CD4-positive, alpha-beta T cell treated with Interleukin-12 subunit alpha and Interleukin-12 subunit beta, for 1 hour (primary cell): ENCODE measurements around the gene UBASH3B.

ENCODE experiments used
- DNase-seq: peaks from one replicate; pipeline ENCODE4 v3.0.0-alpha.2; 2020

Gene UBASH3B

GRCh38 chr11:122758974-122759373 is 103.5 kb downstream of the UBASH3B start:
- DNase-seq = no peak

DNA sequence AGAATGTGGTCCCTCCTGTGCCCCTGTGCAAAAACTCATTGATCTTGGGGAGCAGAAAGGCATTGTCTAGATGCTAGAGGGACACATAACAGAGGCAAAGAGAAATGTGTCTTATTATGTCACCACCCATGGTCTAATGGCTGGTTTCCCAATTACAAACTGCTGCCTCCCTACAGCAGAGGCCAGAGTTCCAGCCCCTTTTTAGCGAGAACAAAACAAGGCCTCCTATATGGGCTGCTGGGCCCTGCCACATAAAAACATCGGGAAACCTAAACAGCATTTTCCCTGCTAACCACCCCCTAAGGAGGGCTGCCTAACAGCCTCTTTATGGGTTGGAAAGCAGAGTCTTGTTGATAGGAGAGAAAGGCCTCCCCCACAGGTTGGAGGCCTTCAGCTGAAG is 107.6 kb downstream of the UBASH3B start:
- DNase-seq = no peak

DNA sequence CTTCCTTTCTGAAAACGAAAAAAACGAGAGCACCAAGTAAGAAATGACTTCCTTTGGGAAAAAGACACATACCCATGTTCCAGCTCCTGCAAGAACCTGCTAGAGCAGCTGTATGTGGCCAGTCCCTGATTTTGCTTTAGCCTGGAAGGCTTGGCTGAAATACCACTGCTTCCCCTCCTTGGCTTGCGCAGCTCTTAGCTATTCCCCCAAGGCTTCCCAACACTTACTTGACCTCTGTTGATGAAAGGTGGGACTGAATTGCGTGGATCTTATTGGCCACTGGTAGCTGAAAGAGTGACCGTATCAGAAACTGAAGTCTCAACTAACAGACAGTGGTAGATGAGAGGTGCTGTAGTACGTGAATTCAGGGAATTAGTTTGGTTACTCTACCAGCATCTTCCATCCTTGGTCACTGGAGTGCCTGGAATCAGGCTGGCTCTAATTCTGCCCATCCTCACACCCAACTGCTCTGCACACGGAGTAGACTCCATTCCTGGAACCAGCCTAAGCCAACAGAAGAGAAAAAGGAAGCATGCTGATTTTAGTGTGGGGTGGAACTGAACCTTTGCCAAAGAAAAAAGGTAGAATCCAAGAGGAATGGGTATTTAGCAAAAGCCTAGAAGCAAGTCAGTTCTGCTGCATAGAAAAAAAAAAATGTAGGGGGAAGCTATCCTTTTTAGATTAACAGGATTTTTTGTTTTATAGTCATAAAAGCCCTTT is 109.0 kb downstream of the UBASH3B start:
- DNase-seq = no peak

- no peak for DNase-seq
These were observed 110.1 kb downstream of the UBASH3B start for GRCh38 chr11:122765487-122766131.

GRCh38 chr11:122769126-122769780 is 113.7 kb downstream of the UBASH3B start:
- no peak for DNase-seq

DNA sequence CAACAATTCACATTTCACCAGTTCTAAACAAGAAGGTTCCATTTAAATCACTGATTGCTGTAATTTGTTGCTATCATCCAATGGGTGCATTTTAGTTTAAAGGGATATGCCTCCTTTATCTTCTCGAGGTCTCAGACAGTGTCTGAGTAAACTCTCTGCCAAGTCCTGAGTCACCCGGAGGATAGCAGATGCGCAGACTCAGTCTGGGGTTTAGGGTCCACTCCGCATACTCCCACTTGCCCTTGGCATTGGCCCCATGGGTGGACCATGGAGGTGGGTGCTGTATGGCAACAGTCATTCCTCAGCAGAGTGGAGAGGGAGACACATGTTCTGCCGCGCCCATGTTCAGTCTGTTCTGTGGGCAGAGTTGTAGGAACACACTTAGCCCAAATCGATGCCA is 117.4 kb downstream of the UBASH3B start:
- DNase-seq = no peak

GRCh38 chr11:122773781-122774266 is 118.3 kb downstream of the UBASH3B start:
- DNase-seq = no peak

DNA sequence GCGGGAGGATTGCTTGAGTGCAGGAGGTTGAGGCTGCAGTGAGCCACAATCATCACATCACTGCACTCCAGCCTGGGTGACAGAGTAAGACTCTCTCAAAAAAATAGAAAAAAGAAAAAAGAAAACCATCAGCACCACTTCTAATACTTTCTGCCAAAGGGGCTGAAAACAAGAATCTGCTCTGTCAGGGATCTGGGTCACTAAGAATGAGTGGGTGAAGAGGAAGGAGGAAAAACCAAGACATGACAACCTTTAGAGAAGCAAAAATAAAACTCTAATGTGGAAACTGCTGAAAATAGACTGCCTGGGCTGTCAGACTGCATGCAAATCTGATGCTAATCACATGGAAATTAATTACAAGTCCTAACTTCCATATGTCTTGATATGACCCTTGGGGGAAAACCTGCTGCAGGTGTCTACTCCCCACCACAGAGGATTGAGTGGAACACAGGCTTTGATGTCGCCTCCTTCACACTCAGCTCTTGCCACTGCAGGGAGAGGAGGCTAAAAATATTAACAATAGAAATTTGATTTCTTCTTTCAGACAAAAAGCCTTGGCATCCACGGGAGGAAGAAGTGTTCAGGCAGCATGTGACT is 120.3 kb downstream of the UBASH3B start:
- DNase-seq = no peak

- no peak for DNase-seq
These were observed 121.0 kb downstream of the UBASH3B start for GRCh38 chr11:122776546-122776945.

DNA sequence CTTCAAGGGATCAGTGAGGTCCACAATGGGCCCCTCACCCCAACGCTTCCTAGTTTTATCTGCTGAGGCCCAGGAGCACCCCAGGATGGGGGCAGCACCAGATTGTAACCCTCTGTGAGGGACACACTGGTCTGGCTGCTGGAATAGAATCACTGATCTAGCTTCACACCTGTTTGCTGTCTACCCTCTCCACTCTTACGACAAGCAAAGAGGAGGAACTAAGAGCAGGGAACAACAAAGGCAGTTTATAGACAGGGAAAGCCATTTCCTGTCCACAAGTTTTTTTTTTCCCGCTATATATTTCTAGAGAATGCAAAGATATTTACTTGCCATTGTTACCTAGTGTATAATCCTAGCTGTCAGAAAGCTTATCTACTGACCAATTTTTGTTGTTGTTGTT is 121.8 kb downstream of the UBASH3B start:
- DNase-seq = no peak

DNA sequence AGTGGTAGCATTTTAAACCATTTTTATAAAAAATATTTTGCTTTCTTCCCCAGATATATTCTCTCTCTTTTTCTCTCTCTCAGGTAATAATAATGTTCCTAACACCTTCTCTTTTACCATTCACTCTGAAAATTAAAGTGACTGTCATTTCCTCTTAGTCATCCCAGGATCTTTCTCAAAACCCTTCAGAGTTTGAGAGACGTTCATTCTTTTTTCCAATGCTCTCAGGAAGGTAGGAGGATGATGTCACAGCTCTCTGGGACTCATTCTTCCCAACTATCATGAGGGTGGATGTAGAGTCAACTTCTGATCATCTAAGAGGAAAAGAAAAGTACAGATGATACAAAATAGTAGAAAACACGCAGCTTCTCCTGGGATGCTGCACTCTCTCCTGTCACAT is 122.6 kb downstream of the UBASH3B start:
- DNase-seq = no peak

DNA sequence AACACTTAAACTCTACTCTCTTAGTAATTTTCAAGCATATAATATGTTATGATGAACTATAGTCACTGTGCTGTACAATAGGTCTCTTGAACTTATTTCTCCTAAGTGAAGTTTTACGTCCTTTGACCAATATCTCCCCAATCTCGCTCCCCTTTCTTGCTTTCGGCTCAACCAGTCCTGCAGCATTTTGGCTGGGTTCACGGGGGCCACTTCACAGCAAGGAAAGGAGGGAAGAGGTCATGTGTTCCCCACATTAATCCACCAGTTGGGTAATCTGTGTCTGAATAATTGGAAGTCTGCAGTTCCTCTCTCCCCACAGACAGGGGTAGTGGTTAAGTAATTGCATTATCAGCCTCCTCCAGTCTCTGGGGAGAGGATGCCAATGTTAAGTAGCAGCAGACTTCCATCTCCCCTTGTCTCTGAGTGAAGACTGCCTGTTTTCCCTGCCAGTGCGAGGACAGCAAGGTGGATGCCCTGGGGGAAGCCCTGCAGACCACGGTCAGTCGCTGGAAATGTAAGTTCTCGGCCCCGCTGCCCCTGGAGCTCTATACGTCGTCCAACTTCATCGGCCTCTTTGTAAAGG is 123.6 kb downstream of the UBASH3B start:
- no peak for DNase-seq

DNA sequence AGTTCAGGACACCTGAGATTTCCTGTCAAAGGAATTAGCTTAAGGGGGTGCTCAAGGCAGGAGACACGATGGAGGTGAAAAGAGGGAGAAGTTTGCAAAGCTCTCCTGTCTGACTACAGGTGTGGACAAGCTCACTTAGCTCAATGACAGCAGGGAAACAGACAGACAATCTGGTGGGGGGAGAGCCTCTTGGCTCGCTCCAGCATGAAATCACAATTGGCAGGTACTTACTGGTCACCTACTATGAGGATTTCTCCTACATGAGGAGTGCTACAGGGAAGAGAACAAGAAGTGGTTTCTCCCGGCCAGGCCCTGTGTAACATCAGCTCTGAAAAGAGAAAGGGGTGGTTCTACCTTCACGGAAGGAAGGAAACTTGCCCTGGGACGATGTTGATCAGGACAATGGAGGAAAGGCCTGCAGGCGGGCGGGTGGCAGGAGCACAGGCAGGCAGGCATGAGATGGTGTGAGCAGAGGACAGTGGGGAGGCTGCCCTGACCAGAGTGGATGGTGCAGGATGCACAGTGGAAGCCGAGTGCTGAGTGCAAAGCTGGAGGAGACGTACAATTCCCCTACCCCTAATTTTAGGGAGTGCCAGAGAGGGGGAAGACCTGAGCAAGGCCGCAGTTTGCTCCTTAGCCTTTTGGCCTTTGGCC is 124.9 kb downstream of the UBASH3B start:
- no peak for DNase-seq

GRCh38 chr11:122781378-122782195 is 126.1 kb downstream of the UBASH3B start:
- peak; percentile 73 for DNase-seq

DNA sequence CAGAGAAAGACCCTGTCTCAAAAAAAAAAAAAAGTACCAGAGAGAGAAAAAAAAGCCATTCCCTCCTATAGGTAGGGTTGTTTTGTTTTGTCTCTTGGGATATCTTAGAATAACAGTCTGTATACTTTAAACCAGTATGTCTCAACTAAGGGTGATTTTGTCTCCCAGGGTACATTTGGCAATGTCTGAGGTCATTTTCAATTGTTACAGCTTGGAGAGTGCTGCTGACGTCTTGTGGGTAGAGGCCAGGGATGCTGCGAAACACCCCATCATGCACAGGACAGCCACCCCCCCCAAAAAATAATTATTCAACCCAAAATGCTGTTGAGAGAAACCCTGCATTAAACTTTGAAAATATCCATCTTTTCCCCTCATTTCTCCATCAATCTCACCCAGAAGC is 126.7 kb downstream of the UBASH3B start:
- DNase-seq = no peak

GRCh38 chr11:122784325-122784955 is 128.9 kb downstream of the UBASH3B start:
- no peak for DNase-seq

GRCh38 chr11:122785031-122785541 is 129.6 kb downstream of the UBASH3B start:
- DNase-seq = no peak

- DNase-seq = no peak
These were observed 131.4 kb downstream of the UBASH3B start for GRCh38 chr11:122786896-122787295.

DNA sequence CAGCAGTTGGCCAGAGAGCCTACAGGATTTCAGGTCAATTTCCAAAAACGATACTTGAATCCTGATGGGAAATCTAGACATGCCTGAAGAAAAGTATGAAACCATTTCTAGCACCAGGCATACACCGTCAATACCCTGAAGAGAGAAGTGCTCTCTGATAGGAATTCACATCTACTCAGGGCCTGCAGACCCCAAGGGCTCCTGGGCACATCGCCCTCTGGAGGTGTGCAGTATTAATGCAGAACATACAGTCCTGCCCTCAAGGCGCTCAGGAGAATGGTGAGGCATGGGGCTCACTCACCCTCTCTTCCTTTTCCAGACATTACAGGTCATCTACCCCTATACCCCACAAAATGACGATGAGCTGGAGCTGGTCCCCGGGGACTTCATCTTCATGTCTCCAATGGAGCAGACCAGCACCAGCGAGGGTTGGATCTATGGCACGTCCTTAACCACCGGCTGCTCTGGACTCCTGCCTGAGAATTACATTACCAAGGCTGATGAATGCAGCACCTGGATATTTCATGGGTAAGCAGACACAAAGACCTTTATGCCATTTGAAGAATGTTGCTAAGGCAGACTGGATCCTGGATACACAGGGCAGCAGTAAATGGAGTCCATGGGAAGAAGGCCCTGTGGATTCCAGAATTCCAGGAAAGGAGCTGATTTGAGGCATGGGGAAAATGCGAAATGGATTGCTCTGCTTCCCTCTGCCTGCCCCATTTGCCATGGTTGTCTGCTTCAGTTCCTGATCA is 133.4 kb downstream of the UBASH3B start:
- no peak for DNase-seq

- DNase-seq = no peak
These were observed 134.4 kb downstream of the UBASH3B start for GRCh38 chr11:122789907-122790306.
